Stimulated activated memory B cell treated with anti-CD40 and anti-IgM and Interleukin-4, amounts not matched to agents 10 μg/mL and 1 μg/mL and 100 μg/mL, for 72 hours (primary cell): ENCODE data around the gene UBE2D3.
"Not testable (repeated sequence)": the region's sequence is repeated elsewhere in the genome, so short reads cannot be mapped to it uniquely, and the experiment has no call there.

Experiments used
- ATAC-seq: fragments of 150-1000 bp; cut with Tn5 transposase; 2 replicates; pipeline ENCODE4 v1.10.0; 2021
- H3K27ac Mint-ChIP-seq: one replicate; pipeline ENCODE4 v1.8.0; 2022; ENCODE audit warnings: mild to moderate bottlenecking, mixed read lengths
- H3K27me3 Mint-ChIP-seq: one replicate; pipeline ENCODE4 v1.8.0; 2022; ENCODE audit warnings: mixed read lengths
- H3K36me3 Mint-ChIP-seq: one replicate; pipeline ENCODE4 v1.8.0; 2022; ENCODE audit warnings: mixed read lengths
- H3K4me1 Mint-ChIP-seq: one replicate; pipeline ENCODE4 v1.8.0; 2022; ENCODE audit warnings: mixed read lengths
- H3K4me3 Mint-ChIP-seq: one replicate; pipeline ENCODE4 v1.8.0; 2022; ENCODE audit warnings: mild to moderate bottlenecking, moderate library complexity, mixed read lengths
- H3K9me3 Mint-ChIP-seq: one replicate; pipeline ENCODE4 v1.8.0; 2022; ENCODE audit warnings: mixed read lengths

The UBE2D3 gene

DNA sequence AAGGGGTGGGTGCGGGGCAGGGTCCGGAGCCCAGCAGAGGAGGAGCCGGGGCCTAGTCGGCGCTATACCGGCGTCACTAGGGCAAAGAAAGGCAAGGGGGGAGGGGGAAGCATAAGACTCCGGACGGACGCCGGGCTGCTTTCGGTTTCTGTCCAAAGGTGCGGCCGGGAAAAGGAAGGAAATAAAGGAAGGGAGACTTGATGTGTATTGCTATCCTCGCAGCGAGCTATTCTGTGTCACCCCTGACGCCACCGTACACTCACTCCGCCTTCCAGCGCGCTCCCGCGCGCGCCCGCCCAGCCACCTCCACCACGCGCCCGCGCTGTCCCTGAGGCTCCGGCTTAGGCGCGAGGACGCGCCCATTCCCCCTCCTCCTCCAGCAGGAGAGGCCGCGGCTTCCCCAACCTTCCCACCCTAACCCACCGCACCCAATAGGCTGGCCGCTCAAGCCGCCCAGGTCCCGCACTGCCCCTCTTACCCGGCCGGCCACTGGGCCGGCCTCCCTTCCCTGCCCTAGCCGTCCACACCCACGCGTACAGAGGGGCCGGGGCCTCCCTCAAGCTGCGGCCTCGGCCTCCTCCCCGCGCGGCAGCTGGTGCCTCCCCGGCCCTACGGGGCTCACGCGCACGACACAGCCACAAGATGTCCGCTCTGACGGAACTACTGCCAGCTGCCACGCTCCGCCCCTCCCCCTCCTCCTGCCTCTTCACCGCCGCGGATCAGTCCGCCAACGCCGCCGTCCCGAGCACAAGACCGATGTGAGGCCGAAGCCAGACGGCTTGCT, at the start of gene UBE2D3:
Gene UBE2D3 (minus strand): TSS at position 662 of the 784 bp plus-strand sequence. CDS start 1,043 bp downstream, outside the sequence.
- peaks cover 10% of the 10 kb centered on the region for H3K36me3 Mint-ChIP-seq
- peak; percentile 76 for ATAC-seq
- H3K27ac Mint-ChIP-seq, result no peak within 1 kb of the TSS
- H3K27me3 Mint-ChIP-seq, result no peaks in the 10 kb centered on the region
- H3K4me3 Mint-ChIP-seq, result no peak within 1 kb of the TSS
- H3K4me1 Mint-ChIP-seq, result peaks cover 23% of the 10 kb centered on the region
- no peaks in the 10 kb centered on the region for H3K9me3 Mint-ChIP-seq

DNA sequence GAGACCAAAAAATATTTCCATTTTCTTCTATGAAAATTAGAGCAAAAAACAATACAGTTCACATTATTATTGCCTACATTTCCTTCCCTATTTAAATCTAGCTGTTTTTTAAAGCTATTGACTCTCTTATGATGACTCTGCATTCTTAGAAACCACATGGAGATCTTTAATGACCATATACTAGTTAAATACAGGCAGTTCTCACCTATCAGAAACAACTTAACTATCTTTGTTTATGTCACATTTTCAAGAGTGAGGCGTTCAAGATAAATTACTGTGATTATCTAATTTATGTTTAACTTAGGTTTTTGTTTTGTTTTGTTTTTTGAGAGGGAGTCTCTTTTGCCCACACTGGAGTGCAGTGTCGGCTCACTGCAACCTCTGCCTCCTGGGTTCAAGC, 44.4 kb upstream of the UBE2D3 start:
- no peak for ATAC-seq
- H3K4me3 Mint-ChIP-seq, result no peak overlapping the region

DNA sequence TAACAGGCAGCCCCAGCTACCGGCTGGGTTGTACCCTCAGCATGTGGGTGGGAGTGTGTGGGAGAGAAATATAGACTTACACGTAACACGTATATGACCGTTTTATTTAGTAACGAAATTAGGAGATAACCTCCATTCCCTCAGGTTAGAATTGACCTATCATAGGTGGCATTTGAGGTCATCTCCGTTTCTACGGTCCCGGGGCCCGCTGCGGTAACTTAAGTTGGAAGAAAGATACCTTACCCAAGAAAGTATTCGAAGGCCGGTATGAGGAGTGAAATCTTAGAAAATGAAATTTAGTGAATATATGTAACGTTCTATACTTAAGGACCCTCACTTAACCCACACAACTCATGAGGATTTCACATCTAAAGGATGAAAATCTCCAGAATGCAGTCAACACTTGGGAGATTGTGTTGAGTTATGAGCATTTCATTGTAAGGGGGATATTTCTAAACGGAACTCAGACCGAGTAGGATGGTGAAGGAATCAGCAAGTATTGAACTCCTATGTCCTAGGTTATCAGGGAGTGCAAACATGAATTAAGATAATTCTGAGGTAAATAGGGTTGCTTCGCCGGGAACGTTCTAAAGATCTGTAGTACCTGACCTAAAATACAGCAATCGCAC, 42.3 kb upstream of the UBE2D3 start:
- H3K4me3 Mint-ChIP-seq, result peak overlapping the region; percentile 94
- ATAC-seq, result no peak
- H3K36me3 Mint-ChIP-seq, result peaks cover 27% of the 10 kb centered on the region
- H3K9me3 Mint-ChIP-seq, result no peaks in the 10 kb centered on the region
- peaks cover 49% of the 10 kb centered on the region for H3K4me1 Mint-ChIP-seq
- H3K27ac Mint-ChIP-seq, result peak overlapping the region; percentile 98
- H3K27me3 Mint-ChIP-seq, result no peaks in the 10 kb centered on the region

More for the DNA sequence above, 44.4 kb upstream of the UBE2D3 start:
- H3K4me1 Mint-ChIP-seq, result peaks cover 34% of the 10 kb centered on the region
- H3K9me3 Mint-ChIP-seq, result no peaks in the 10 kb centered on the region
- no peaks in the 10 kb centered on the region for H3K27me3 Mint-ChIP-seq
- peaks cover 41% of the 10 kb centered on the region for H3K36me3 Mint-ChIP-seq
- no peak overlapping the region for H3K27ac Mint-ChIP-seq

DNA sequence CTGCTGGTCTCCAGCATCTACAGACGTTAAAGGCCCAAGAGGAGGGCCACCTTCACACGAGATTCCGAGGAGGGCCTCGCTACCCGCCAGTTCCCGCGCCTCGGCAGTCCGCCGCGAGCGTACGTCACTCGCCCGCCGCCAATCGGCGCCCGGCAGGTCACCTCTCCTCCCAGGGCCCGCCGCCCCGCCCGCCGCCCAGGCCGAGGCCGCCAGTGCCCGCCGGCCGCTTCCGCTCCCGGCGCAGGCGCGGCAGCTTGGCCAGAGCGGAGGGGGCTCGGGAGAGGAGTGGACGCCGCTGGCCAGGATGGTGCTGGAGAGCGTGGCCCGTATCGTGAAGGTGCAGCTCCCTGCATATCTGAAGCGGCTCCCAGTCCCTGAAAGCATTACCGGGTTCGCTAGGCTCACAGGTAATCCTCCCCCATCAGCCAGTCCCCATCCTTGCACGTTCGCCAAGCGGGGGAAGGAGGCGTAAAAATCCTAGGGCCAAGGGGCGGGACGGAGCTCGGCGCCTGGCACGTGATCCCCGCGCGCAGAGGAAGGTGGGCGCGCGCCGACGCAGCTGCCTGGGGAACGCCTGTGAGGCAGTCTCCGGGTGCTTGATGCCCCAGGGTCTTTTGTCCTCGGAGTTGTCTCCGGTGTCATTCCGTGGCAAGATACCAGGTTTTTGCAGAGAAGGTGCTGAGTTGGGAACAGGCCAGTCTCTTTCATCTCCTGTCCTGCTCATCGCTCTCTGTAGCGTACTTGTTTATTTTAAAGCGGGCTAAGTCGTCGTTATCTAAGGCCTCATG, 41.6 kb upstream of the UBE2D3 start, which contains the start of gene CISD2:
Gene CISD2 (plus strand): TSS at position 212 of the 788 bp plus-strand sequence. CDS start 93 bp downstream, at position 305.
- H3K4me1 Mint-ChIP-seq, result peaks cover 46% of the 10 kb centered on the region

DNA sequence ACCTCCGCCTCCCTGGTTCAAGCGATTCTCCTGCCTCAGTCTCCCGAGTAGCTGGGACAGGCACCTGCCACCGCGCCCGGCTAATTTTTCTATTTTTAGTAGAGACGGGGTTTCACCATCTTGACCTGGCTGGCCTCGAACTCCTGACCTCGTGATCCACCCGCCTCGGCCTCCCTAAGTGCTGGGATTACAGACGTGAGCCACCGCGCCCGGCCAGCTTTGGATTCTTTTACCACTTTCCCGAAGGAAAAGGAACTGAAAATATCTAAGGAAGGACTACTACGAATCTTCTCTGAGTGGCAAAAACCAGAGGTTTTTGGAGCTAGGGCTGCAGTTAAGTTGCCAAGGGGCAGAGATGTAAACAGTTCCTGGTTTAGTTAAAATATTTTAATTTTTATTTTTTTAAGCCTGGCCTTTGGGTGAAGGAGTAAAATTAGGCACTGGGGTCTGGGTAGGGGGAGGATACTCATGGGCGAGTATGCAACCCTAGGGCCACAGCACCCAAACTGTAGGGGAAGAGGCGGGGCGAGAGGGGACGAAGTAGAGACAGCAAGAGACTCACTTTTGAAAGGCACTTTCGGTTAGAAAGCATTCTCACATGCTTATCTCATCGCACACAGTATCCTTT, 40.9 kb upstream of the UBE2D3 start:
- H3K4me1 Mint-ChIP-seq, result peaks cover 39% of the 10 kb centered on the region
- H3K4me3 Mint-ChIP-seq, result peak overlapping the region; percentile 94
- ATAC-seq, result peak; percentile 73
- no peaks in the 10 kb centered on the region for H3K27me3 Mint-ChIP-seq
- no peaks in the 10 kb centered on the region for H3K9me3 Mint-ChIP-seq
- H3K36me3 Mint-ChIP-seq, result peaks cover 15% of the 10 kb centered on the region
- H3K27ac Mint-ChIP-seq, result peak overlapping the region; percentile 98

More for the DNA sequence above, 41.6 kb upstream of the UBE2D3 start, which contains the start of gene CISD2:
- H3K4me3 Mint-ChIP-seq, result peak within 1 kb of the TSS; percentile 94
- no peaks in the 10 kb centered on the region for H3K27me3 Mint-ChIP-seq
- no peaks in the 10 kb centered on the region for H3K9me3 Mint-ChIP-seq
- H3K36me3 Mint-ChIP-seq, result peaks cover 22% of the 10 kb centered on the region
- peak within 1 kb of the TSS; percentile 98 for H3K27ac Mint-ChIP-seq
- peak; percentile 97 for ATAC-seq

DNA sequence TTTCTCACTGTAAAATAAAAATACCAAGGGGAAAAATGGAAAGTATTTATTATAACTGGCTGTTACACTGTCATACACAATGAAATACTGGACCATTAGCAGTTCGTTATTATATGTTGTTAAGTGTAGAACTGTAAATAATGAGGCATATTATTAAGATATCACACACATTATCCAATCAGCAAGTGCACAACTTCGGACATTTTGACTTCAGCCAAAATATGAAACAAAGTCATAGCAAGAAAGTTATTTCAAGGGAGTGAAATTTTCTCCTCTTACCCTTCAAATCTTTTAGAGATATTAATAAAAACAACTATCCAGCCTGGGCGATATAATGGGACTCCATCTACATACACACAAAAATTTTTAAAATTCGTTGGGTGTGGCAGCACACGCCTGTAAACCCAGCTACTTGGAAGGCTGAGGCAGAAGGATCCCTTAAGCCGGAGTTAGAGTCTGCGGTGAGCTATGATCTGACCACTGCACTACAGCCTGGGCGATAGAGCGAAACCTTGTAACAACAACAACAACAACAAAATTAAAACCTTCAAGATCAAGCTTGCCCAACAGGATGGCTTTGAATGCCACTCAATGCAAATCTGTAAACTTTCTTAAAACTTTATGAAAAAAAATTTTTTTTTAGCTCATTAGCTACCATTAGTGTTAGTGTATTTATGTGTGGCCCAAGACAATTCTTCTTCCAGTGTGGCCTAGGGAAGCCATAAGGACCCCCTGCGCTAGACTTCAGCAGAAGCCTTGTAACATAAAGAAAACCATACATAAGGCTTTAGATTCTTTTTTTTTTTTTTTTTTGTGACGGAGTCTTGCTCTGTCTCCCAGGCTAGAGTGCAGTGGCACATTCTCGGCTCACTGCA, 40.2 kb upstream of the UBE2D3 start:
- Mint-ChIP-seq H3K4me1 (peaks cover 33% of the 10 kb centered on the region), H3K27ac (peak overlapping the region; percentile 98)

DNA sequence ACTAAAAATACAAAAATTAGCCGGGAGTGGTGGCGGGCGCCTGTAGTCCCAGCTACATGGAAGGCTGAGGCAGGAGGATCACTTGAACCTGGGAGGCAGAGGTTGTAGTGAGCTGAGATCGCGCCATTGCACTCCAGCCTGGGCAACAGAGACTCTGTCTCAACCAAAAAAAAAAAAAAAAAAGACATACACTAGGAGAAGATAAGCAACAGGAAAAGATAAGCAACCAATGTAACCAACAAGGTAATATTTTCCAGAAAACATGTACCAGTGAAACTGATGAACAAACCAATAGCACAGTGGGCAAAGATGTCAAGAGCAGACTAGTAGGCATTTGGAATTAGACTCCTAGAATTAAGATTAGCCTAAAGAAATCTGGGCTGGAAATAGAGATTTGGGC, 38.0 kb upstream of the UBE2D3 start:
- H3K27me3 Mint-ChIP-seq, H3K9me3 Mint-ChIP-seq, H3K4me3 Mint-ChIP-seq, H3K27ac Mint-ChIP-seq, ATAC-seq: not testable (repeated sequence)
- Mint-ChIP-seq H3K36me3 (peaks cover 12% of the 10 kb centered on the region), H3K4me1 (peaks cover 41% of the 10 kb centered on the region)

More for the DNA sequence above, 40.2 kb upstream of the UBE2D3 start:
- H3K4me3 Mint-ChIP-seq, result peak overlapping the region; percentile 94
- H3K9me3 Mint-ChIP-seq, result no peaks in the 10 kb centered on the region
- no peak for ATAC-seq
- H3K27me3 Mint-ChIP-seq, result no peaks in the 10 kb centered on the region
- H3K36me3 Mint-ChIP-seq, result peaks cover 7% of the 10 kb centered on the region

DNA sequence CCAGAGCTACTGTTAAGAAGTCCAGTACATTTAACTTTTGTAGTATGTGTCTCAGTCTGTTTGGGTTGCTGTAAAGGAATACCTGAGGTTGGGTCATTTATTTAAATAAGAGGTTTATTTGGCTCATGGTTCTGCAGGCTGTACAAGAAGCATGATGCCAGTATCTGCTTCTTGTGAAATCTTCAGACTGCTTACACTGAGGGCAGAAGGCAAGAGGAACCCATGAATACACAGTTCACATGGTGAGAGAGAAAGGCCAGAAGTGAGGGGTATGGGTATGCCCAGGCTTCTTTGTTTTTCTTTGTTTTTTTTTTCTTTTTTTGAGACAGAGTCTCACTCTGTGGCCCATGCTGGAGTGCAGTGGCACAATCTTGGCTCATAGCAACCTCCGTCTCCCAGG, 35.4 kb upstream of the UBE2D3 start:
- Mint-ChIP-seq H3K27ac (no peak overlapping the region), H3K9me3 (peaks cover 10% of the 10 kb centered on the region), H3K27me3 (no peaks in the 10 kb centered on the region), H3K4me3 (no peak overlapping the region), H3K4me1 (peaks cover 30% of the 10 kb centered on the region), H3K36me3 (peaks cover 26% of the 10 kb centered on the region)
- no peak for ATAC-seq

DNA sequence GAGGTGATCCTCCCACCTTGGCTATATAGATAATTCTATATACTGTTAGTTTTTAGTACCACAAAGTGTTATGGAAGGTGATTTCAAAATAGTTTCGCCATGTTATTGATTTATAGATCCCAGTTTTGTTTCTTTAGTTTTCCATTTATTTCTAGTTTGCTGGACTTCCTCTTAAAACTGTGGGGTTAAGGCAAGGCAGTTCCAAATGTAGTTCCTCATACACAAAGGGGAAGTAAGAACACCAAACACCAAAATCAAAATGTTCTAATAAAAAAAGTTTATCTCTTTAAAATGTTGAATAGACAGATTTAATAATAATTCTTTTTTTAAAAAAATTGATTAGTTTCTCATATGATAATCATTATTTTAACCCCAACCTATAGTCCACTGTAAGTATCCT, 34.7 kb upstream of the UBE2D3 start:
- peaks cover 26% of the 10 kb centered on the region for H3K36me3 Mint-ChIP-seq
- peaks cover 10% of the 10 kb centered on the region for H3K9me3 Mint-ChIP-seq
- no peaks in the 10 kb centered on the region for H3K27me3 Mint-ChIP-seq
- peaks cover 25% of the 10 kb centered on the region for H3K4me1 Mint-ChIP-seq
- H3K4me3 Mint-ChIP-seq, result no peak overlapping the region
- no peak for ATAC-seq
- H3K27ac Mint-ChIP-seq, result no peak overlapping the region

DNA sequence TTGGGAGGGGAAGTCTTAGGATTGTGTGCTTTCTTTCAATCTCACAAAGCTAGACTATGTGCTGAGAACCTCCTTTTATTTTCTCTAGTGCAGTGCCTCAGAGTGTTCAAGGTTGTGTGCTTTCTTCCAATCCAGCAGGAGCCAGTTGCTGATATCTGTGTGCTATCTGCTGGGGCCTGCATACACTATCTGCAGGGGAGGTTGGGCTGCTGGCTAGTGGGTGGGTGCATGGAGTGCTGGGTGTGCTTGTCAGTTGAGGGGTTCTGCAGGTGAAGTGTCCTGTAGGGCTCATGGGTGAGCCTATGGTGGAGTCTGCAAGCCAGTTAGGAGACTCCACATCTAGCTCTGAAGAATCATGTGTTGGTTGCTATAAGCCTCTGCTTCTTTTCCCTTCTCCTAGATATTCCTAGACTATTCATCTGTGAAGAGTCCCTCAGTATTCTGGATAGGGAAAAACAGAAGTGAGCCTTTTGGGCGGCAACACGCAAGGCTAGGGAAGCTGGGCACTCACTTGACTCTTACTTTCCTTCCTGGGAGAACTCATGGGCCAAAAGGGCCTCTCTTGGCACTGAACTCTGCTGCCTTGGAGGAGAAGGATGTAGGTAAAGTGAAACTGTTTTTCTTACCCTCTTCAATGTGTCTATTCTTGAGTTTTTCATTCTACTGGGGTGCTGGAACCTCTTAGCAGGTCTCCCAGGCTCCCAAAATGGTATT, 33.4 kb upstream of the UBE2D3 start:
- Mint-ChIP-seq H3K27ac (no peak overlapping the region), H3K36me3 (peaks cover 26% of the 10 kb centered on the region), H3K4me1 (peaks cover 20% of the 10 kb centered on the region), H3K27me3 (no peaks in the 10 kb centered on the region), H3K9me3 (peaks cover 10% of the 10 kb centered on the region), H3K4me3 (no peak overlapping the region)
- no peak for ATAC-seq

DNA sequence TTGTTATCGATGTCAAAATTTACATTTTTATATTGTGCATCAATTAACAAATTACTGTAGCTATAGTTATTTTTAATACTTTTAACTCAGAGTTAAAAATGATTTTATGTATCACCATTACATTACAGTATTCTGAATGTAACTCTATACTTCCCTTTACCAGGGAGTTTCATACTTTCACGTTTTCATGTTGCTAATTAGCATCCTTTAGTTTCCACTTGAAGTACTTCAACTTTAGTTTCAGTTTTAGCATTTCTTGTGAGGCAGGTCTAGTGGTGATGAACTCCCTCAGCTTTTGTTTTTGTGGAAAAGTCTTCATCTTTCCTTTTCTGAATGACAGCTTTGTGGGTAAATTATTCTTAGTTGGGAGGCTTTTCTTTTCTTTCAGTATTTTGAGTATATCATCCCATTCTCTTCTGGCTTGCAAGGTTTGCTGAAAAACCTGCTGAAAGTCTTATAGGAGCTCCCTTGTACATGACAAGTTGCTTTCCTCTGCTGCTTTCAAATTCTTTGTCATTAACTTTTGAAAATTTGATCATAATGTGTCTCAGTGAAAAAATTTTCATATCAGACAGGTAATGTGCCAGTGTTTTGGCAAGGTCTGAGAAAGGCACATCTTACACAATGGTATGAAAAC, 31.6 kb upstream of the UBE2D3 start:
- no peak for ATAC-seq
- Mint-ChIP-seq H3K27ac (no peak overlapping the region), H3K4me3 (no peak overlapping the region), H3K36me3 (peaks cover 19% of the 10 kb centered on the region), H3K9me3 (peaks cover 10% of the 10 kb centered on the region), H3K27me3 (no peaks in the 10 kb centered on the region), H3K4me1 (peaks cover 10% of the 10 kb centered on the region)

DNA sequence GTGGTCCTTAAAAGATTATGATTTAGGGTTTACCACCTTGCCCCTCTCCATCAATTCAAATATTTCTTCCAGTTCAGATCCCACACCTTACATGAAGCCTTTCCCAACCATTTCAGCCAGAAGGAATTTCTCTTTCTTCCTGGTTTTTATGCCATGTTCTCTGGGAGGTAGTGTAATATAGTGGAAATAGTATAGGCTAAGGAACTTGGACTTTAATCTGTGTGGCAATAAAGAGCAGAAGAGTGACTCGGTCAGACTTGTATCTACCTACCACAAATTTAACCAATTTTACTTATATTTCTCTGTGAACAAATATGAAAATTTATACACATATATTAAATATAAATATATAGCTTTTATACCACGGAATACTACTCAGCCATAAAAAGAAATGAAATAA, 23.0 kb upstream of the UBE2D3 start:
- H3K4me3 Mint-ChIP-seq, result no peak overlapping the region
- H3K27ac Mint-ChIP-seq, result no peak overlapping the region
- H3K36me3 Mint-ChIP-seq, result no peaks in the 10 kb centered on the region
- H3K9me3 Mint-ChIP-seq, result no peaks in the 10 kb centered on the region
- no peak for ATAC-seq
- H3K27me3 Mint-ChIP-seq, result no peaks in the 10 kb centered on the region
- H3K4me1 Mint-ChIP-seq, result no peaks in the 10 kb centered on the region

DNA sequence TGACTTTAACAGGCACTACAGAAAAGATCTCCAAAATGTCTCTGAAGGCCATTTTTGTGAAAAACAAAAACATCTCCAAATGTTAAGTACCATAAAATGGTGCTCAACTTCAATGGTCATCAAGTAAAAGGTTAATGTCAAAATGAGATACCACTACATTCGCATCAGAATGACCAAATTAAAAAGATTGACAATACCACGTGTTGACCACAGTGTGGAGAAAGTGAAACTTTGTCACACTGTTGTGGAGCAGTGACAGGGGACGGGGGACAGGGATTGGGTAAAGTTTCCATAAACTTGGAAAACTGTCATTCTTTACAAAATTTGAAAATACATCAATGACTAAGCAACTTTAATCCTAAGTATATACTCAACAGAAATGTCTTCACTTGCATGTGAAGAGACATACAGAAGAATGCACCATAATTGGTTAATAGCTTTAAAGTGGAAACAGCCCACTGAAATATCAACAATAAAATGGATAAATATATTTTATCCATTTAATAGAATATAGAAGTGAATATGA, 22.3 kb upstream of the UBE2D3 start:
- Mint-ChIP-seq H3K4me1 (no peaks in the 10 kb centered on the region), H3K4me3 (no peak overlapping the region), H3K27me3 (no peaks in the 10 kb centered on the region), H3K9me3 (no peaks in the 10 kb centered on the region), H3K27ac (no peak overlapping the region), H3K36me3 (no peaks in the 10 kb centered on the region)
- no peak for ATAC-seq
